GM10847 (cell line): ENCODE data around the gene UST.

Experiments
- POLR2A ChIP-seq: IDR thresholded peaks from 2 replicates; pipeline ENCODE4 v1.6.1; 2011; ENCODE audit not compliant: insufficient read length; ENCODE audit errors: extremely low read depth

UST gene

GRCh38 chr6:149045404-149045803, 298.6 kb downstream of the UST start:
- no peak for TF ChIP-seq POLR2A

- no peak for TF ChIP-seq POLR2A
Measured at GRCh38 chr6:149046164-149046821, 299.5 kb downstream of the UST start.

DNA sequence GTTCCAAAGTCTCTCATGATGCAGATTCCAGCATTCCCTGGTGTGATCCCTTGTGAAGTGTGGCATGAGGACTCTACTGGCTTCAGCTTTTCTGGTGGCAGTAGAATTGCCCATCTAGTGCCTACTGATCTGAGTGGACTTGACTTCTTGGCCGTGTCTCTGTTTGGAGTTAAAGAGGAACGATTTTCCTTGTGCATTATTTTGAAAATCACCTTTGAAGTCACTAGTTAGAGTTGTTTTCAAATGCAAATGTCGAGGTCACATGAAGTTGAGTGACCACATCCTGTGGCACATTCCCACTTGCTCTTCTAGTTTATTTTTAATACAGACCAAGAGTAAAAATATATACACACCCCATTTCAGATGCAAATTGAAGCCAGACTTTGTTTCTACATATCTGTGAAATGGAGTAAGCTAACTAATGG, 300.0 kb downstream of the UST start:
- TF ChIP-seq POLR2A = no peak

- TF ChIP-seq POLR2A = no peak
Measured at GRCh38 chr6:149049230-149049629, 302.4 kb downstream of the UST start.

DNA sequence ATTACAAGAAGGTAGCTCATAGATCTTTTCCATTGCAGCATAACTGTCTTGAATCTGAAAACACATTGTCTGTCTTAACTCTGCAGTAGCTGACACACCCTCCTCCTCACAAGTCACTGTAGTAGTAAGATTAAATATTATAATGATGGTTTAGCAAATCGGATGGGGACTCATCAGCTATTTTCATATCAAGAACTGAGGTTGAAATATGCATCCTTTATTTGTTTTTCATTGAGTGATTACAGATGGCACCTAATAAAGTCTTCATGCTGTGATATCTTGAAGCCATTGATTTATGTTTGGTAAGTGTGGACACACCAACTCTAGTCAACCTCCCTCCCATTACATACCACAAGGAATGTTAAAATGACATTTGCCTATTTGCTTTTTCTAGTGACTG, 303.3 kb downstream of the UST start:
- TF ChIP-seq POLR2A = no peak

DNA sequence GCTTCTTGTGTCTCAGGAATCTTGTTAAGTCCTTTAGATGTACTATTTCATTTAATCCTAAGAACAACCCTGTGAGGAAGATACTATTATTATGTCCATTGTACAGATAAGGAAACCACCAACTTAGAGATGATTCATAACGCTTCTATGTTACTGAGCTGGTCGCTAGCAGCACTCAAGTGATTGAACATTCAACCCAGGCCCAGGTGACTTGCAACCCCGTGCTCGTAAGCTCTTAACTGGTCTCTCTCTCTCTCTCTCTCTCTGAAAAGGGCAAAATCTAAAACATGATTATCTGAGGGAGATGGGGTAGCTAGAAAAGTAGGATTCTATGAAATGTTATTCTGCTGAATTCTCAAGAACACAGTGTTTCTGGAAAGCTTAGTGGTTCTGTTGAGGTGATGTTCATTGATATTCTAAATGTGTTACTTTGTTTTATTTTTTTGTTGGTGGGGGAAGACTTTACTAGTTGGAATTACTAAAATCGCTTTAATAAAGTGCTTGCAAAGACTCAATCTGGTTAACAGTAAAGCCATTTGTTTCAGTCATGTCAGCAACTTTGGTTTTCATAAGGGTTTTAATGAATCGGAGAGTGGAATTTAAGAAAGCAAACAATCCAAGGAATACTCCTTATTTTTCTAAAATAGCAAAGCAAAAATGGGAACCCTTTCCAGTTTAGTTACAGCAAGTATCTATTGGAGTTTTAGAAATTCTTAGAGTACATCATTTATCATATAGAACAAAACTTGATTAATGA, 305.7 kb downstream of the UST start:
- no peak for TF ChIP-seq POLR2A

DNA sequence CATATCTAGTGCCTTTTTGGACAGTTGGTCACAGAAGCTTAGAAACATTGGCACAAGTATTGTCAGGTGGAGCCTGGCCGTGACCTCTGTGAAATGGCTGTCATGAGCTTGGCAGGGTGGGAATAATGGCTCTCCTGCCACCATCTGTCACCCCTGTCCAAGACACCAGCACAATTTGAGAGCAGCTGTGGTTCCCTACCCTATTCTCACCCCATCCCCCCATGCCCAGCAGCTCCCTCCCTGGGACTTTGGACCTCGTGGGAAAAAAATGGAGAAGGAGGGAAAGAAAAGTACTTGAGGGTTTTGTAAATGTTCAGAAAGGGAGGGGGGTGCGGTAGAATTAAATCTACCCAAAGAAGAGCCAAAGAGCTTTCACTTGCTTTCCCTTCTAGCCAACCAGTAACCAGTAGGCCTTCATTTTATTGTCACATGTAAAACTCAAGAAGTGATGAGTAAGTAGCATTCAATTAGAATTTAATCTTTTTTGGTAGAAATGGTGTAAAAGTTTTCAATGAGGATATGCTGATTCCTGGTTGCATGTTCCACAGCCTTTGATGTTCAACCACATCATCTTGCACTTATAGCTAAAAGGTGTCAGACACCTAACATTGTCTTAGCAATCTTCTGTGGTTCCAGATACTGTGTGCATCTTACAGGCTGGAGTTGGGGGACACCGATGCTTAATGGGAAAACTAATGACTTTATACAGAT, 307.2 kb downstream of the UST start:
- no peak for TF ChIP-seq POLR2A

- no peak for TF ChIP-seq POLR2A
Measured at GRCh38 chr6:149054559-149055194, 307.8 kb downstream of the UST start.

- no peak for TF ChIP-seq POLR2A
Measured at GRCh38 chr6:149055195-149055899, 308.5 kb downstream of the UST start.

DNA sequence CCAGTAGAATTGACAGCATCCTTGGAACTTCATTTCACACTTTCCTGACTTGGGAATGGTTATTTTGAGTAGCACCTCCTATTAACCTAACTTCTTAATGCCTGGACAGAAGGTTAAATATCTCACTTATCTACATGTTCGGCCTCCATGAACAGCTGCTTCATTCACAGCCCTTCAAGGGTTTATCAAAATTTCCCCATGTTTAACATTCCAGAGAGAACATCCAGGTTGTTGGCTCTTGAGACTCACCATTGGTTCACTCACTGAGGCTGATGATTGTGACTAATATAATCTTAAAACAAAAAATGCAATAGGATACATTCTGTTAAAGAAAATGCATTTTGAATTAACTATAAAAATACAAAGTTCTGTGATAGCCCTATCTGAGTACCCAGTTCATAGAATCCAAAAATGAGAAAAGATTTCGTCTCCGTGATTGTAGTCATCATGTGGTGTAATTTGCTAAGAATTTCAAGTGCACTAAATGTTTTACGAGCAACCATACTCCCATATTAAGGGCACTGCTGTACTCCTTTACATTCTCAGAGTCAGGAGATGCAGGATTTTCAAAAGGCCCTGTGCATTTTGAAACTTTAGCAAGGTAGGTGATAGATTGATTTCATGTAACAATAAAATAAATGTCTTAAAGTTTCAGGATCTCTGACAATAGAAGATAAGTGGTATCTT, 310.1 kb downstream of the UST start:
- TF ChIP-seq POLR2A = no peak

DNA sequence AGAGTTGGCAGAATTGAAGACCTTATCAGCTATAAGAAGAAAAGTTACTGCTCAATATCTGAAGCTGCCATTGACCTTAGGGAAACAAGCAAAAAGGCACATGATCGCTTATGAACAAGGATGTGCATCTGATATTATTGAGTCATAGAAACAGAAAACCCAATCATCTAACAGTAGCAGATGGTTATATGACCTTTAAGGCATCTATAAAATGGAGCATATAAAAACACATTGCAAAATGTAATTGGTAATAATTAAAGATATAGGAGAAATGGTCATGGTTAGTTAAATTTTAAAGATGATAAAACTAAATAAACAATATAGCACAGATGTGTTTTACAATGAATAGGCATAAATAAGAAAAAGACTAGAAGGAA, 310.6 kb downstream of the UST start:
- TF ChIP-seq POLR2A = no peak

DNA sequence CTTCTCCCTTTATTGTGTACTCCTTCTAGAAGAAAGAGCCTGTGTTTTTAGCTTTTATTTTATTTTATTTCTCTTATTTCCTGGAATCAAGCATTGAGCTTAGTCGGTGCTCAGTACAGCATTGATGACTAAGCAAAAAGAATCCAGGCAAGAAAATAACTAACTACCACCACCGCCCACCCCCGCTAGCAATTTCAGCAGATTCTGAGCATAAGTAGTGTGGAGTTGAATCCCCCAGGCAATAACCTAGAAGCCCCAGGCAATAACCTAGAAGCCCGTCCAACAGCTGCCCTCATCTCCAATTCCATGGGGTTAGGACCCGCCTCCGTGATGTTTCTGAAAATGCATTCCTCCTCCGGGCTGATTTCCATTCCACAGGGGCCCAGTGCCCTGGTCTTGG, 312.7 kb downstream of the UST start:
- no peak for TF ChIP-seq POLR2A

DNA sequence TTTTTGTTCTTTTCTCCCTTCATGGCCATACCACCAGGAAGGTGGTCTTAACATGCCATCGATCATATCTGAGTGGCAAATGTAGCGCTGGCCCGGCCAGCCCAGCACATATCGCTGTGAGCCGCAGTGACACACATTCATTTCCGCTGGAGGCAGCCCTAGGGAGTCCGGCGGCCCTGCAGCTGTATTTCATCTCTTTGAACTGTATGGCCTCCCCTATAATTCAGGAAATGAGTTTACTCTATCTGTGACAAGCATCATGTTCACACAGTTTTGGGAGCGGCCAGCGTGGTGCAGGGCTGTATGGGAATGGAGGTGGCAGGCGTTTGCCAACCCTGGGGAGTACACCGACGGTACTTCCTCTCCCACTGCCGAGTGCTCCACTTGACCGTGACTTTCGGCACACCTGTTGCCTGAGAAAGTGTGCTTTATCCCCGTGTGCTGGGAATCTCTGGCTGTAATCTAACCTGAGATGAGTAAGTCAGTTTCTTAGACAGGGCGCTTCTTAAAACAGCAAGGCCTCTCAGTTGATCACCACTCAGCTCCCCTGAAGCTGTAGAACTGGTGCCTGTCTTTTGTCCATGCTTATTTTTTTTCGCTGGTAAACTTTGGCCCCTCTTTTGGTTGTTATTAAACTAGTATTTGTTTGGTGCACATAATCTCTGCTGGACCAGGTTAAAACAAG, 313.6 kb downstream of the UST start:
- no peak for TF ChIP-seq POLR2A
